ENCODE results near the gene ESYT1.

The ESYT1 gene

GRCh38 chr12:56129942-56130495, 2.0 kb downstream of the ESYT1 start:
- peaks cover 18% of the 10 kb centered on the region for H3K4me1 ChIP-seq (ENCODE audit: insufficient read depth, poor library complexity, severe bottlenecking)
- DNase-seq (ENCODE audit: low spot score) (no peak), ATAC-seq (ENCODE audit: low read depth) (no peak)
- H3K27ac ChIP-seq (ENCODE audit: poor library complexity, severe bottlenecking): peak overlapping the region; percentile 70
- peaks cover 52% of the 10 kb centered on the region for H3K36me3 ChIP-seq (ENCODE audit: low read depth)
- no peak overlapping the region for H3K4me3 ChIP-seq (ENCODE audit: severe bottlenecking)
- H3K9me3 ChIP-seq (ENCODE audit: severe bottlenecking): no peaks in the 10 kb centered on the region
- TF ChIP-seq, protein P1, sequence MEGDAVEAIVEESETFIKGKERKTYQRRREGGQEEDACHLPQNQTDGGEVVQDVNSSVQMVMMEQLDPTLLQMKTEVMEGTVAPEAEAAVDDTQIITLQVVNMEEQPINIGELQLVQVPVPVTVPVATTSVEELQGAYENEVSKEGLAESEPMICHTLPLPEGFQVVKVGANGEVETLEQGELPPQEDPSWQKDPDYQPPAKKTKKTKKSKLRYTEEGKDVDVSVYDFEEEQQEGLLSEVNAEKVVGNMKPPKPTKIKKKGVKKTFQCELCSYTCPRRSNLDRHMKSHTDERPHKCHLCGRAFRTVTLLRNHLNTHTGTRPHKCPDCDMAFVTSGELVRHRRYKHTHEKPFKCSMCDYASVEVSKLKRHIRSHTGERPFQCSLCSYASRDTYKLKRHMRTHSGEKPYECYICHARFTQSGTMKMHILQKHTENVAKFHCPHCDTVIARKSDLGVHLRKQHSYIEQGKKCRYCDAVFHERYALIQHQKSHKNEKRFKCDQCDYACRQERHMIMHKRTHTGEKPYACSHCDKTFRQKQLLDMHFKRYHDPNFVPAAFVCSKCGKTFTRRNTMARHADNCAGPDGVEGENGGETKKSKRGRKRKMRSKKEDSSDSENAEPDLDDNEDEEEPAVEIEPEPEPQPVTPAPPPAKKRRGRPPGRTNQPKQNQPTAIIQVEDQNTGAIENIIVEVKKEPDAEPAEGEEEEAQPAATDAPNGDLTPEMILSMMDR (IDR thresholded peaks at IDR 0.05; ENCODE audit: poor library complexity, severe bottlenecking): no peak
- no peaks in the 10 kb centered on the region for H3K27me3 ChIP-seq (ENCODE audit: insufficient read depth, poor library complexity, severe bottlenecking)

DNA sequence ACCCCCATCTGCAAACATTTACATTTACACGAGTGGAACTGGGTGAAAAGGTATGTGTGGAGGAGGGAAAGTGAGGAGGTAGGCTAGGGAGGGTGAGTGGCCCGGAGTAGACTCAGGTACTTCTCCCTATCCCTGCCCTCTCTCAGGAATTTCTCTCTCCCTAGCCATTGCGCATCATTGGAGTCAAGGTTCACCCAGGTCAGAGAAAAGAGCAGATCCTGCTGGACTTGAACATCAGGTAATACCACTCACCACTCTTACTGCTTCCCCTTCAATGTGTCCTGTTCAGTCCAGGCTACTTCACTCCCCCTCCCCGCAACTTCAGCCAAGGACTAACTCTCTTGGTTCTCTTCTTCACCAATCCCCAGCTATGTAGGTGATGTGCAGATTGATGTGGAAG, 2.8 kb downstream of the ESYT1 start:
- ATAC-seq (ENCODE audit: low read depth) (no peak), DNase-seq (ENCODE audit: low spot score) (no peak)
- Histone ChIP-seq H3K4me1 (ENCODE audit: insufficient read depth, poor library complexity, severe bottlenecking) (peaks cover 17% of the 10 kb centered on the region), H3K9me3 (ENCODE audit: severe bottlenecking) (no peaks in the 10 kb centered on the region), H3K4me3 (ENCODE audit: severe bottlenecking) (no peak overlapping the region), H3K27me3 (ENCODE audit: insufficient read depth, poor library complexity, severe bottlenecking) (no peaks in the 10 kb centered on the region), H3K27ac (ENCODE audit: poor library complexity, severe bottlenecking) (no peak overlapping the region), H3K36me3 (ENCODE audit: low read depth) (peaks cover 58% of the 10 kb centered on the region)
- TF ChIP-seq, protein P1 (IDR thresholded peaks at IDR 0.05; ENCODE audit: poor library complexity, severe bottlenecking): no peak

- ATAC-seq (ENCODE audit: low read depth): no peak
- no peaks in the 10 kb centered on the region for H3K4me1 ChIP-seq (ENCODE audit: insufficient read depth, poor library complexity, severe bottlenecking)
- DNase-seq (ENCODE audit: low spot score): no peak
- peaks cover 97% of the 10 kb centered on the region for H3K36me3 ChIP-seq (ENCODE audit: low read depth)
- TF ChIP-seq, protein P1 (IDR thresholded peaks at IDR 0.05; ENCODE audit: poor library complexity, severe bottlenecking): no peak
- no peak overlapping the region for H3K4me3 ChIP-seq (ENCODE audit: severe bottlenecking)
- H3K27ac ChIP-seq (ENCODE audit: poor library complexity, severe bottlenecking): no peak overlapping the region
- no peaks in the 10 kb centered on the region for H3K9me3 ChIP-seq (ENCODE audit: severe bottlenecking)
- H3K27me3 ChIP-seq (ENCODE audit: insufficient read depth, poor library complexity, severe bottlenecking): no peaks in the 10 kb centered on the region
Measured at GRCh38 chr12:56134897-56135296, 6.8 kb downstream of the ESYT1 start.

DNA sequence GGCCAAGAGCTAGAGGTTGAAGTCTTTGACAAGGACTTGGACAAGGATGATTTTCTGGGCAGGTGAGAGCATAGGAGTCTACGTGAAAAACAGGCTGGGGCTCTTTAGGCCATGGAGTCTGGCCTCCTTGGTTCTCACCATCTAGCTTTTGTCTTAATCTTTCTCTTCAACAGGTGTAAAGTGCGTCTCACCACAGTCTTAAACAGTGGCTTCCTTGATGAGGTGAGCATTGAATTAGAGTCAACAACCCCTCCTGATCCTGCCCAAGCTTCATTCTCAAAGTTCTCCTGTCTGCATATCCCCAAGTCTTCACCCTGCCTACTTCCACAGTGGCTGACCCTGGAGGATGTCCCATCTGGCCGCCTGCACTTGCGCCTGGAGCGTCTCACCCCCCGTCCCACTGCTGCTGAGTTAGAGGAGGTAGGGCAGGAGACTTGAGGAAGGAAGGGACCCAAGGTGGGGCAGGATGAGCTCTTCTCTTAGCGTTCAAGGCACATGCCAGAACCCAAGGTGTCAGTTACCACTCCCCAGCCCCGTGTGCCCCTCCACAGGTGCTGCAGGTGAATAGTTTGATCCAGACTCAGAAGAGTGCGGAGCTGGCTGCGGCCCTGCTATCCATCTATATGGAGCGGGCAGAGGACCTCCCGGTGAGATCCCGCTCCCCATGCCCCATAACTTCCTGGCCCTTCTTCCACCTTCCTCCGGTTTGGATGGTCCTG, 9.9 kb downstream of the ESYT1 start:
- ATAC-seq (ENCODE audit: low read depth) (no peak), DNase-seq (ENCODE audit: low spot score) (no peak)
- TF ChIP-seq, protein P1 (IDR thresholded peaks at IDR 0.05; ENCODE audit: poor library complexity, severe bottlenecking): no peak
- Histone ChIP-seq H3K4me3 (ENCODE audit: severe bottlenecking) (no peak overlapping the region), H3K27me3 (ENCODE audit: insufficient read depth, poor library complexity, severe bottlenecking) (no peaks in the 10 kb centered on the region), H3K36me3 (ENCODE audit: low read depth) (peaks cover 95% of the 10 kb centered on the region), H3K27ac (ENCODE audit: poor library complexity, severe bottlenecking) (no peak overlapping the region), H3K9me3 (ENCODE audit: severe bottlenecking) (no peaks in the 10 kb centered on the region), H3K4me1 (ENCODE audit: insufficient read depth, poor library complexity, severe bottlenecking) (no peaks in the 10 kb centered on the region)

Data from RWPE2 (cell line).